ENCODE measurements around the gene FBLN2.

Gene FBLN2

DNA sequence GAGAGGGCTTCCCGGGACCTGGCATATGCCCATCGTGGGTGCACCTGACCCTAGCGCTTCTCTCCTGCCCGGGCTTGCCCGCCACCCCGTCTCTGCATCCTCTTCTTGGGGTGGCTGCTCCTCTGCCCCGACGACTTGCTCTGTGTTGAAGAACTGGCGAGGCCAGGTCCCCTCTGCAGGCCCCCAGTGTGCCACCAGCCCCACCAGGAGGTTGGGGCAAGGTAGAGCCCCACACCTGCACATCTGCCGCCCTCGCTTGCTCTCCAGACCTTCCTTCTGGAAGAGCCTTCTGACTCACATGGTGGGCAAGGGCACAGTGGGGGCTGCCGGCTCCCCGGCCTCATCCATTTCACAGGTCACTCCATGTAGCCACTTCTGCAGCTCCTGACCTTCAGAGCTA lies 84.3 kb downstream of the FBLN2 start:
- no peak overlapping the region for H2AFZ ChIP-seq (ENCODE audit: low read depth, low read length)
- H3K9me3 ChIP-seq (ENCODE audit: insufficient read depth, low read length, severe bottlenecking) = no peaks in the 10 kb centered on the region
- ATAC-seq (ENCODE audit: insufficient read depth, low read depth) (no peak), DNase-seq (no peak)
- no peaks in the 10 kb centered on the region for H4K20me1 ChIP-seq (ENCODE audit: insufficient read depth, low read length)
- no peaks in the 10 kb centered on the region for H3K27me3 ChIP-seq (ENCODE audit: insufficient read depth, low read length, poor library complexity)
- H3K79me2 ChIP-seq (ENCODE audit: insufficient read depth, low read length) = no peaks in the 10 kb centered on the region
- H3K36me3 ChIP-seq (ENCODE audit: insufficient read depth, low read length) = no peaks in the 10 kb centered on the region
- no peak overlapping the region for H3K4me2 ChIP-seq (ENCODE audit: insufficient read depth, low read length)
- H3K9ac ChIP-seq (ENCODE audit: low read depth, low read length) = no peak overlapping the region
- TF ChIP-seq EZH2 (IDR thresholded peaks at IDR 0.05; ENCODE audit: borderline replicate concordance, low read depth, low read length, severe bottlenecking) = no peak
- TF ChIP-seq, protein P1, sequence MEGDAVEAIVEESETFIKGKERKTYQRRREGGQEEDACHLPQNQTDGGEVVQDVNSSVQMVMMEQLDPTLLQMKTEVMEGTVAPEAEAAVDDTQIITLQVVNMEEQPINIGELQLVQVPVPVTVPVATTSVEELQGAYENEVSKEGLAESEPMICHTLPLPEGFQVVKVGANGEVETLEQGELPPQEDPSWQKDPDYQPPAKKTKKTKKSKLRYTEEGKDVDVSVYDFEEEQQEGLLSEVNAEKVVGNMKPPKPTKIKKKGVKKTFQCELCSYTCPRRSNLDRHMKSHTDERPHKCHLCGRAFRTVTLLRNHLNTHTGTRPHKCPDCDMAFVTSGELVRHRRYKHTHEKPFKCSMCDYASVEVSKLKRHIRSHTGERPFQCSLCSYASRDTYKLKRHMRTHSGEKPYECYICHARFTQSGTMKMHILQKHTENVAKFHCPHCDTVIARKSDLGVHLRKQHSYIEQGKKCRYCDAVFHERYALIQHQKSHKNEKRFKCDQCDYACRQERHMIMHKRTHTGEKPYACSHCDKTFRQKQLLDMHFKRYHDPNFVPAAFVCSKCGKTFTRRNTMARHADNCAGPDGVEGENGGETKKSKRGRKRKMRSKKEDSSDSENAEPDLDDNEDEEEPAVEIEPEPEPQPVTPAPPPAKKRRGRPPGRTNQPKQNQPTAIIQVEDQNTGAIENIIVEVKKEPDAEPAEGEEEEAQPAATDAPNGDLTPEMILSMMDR (IDR thresholded peaks at IDR 0.05; ENCODE audit: borderline replicate concordance, extremely low read depth, low read length, poor library complexity, severe bottlenecking) = no peak
- no peak overlapping the region for H3K27ac ChIP-seq (ENCODE audit: low read length)
- H3K4me3 ChIP-seq (ENCODE audit: low read depth in 1 of 2, low read length in 2 of 2) = no peak overlapping the region
- no peaks in the 10 kb centered on the region for H3K4me1 ChIP-seq (ENCODE audit: insufficient read depth, low read length)

DNA sequence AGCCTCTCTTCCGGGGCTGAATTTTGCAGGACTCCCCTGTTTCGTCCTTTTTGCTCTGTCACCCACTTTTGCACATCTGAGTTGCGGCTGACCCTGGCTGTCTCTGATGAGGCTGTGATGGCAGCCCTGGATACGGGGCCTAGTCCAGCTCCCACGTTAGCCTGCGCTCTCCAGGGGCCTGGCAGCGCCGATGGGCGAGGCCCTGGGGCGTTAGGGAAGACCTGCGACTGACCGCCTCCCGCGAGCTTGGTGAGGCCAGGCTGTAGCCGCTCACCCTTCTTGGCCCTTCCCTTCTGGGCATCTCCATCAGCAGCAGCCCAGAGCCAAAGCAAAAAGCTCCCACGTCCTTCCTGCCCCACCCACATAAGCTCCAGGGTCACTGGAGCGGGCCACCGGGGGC lies 85.2 kb downstream of the FBLN2 start:
- TF ChIP-seq EZH2 (IDR thresholded peaks at IDR 0.05; ENCODE audit: borderline replicate concordance, low read depth, low read length, severe bottlenecking) = no peak
- TF ChIP-seq, protein P1 (IDR thresholded peaks at IDR 0.05; ENCODE audit: borderline replicate concordance, extremely low read depth, low read length, poor library complexity, severe bottlenecking) = no peak
- no peak overlapping the region for H3K4me3 ChIP-seq (ENCODE audit: low read depth in 1 of 2, low read length in 2 of 2)
- no peaks in the 10 kb centered on the region for H4K20me1 ChIP-seq (ENCODE audit: insufficient read depth, low read length)
- no peak for ATAC-seq (ENCODE audit: insufficient read depth, low read depth)
- no peak overlapping the region for H3K9ac ChIP-seq (ENCODE audit: low read depth, low read length)
- no peaks in the 10 kb centered on the region for H3K9me3 ChIP-seq (ENCODE audit: insufficient read depth, low read length, severe bottlenecking)
- no peaks in the 10 kb centered on the region for H3K4me1 ChIP-seq (ENCODE audit: insufficient read depth, low read length)
- DNase-seq = no peak
- no peaks in the 10 kb centered on the region for H3K36me3 ChIP-seq (ENCODE audit: insufficient read depth, low read length)
- no peaks in the 10 kb centered on the region for H3K27me3 ChIP-seq (ENCODE audit: insufficient read depth, low read length, poor library complexity)
- H2AFZ ChIP-seq (ENCODE audit: low read depth, low read length) = no peak overlapping the region
- H3K4me2 ChIP-seq (ENCODE audit: insufficient read depth, low read length) = no peak overlapping the region
- H3K79me2 ChIP-seq (ENCODE audit: insufficient read depth, low read length) = no peaks in the 10 kb centered on the region
- H3K27ac ChIP-seq (ENCODE audit: low read length) = no peak overlapping the region

DNA sequence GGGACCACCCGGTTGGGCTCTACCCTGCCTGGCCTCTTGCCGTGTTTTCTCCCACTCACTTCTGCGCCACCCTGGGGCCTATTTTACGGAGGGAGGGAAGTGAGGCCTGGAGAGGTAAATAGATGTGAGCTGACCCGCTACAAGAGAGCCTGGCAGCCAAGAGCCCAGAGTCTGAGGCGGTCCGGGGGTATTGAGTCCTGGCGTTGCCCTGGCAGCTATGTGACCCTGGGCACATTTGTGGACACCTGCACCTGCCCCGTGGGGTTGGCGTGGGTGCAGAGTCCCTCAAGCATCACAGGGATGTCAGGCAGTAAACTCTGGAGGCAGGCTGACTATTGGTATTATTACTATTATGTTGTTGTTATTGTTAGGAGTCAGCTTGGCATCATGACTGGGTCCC lies 85.7 kb downstream of the FBLN2 start:
- Histone ChIP-seq H3K9ac (ENCODE audit: low read depth, low read length) (no peak overlapping the region), H3K36me3 (ENCODE audit: insufficient read depth, low read length) (no peaks in the 10 kb centered on the region), H3K9me3 (ENCODE audit: insufficient read depth, low read length, severe bottlenecking) (no peaks in the 10 kb centered on the region), H3K4me1 (ENCODE audit: insufficient read depth, low read length) (no peaks in the 10 kb centered on the region), H3K4me2 (ENCODE audit: insufficient read depth, low read length) (no peak overlapping the region), H2AFZ (ENCODE audit: low read depth, low read length) (no peak overlapping the region), H3K4me3 (ENCODE audit: low read depth in 1 of 2, low read length in 2 of 2) (no peak overlapping the region), H4K20me1 (ENCODE audit: insufficient read depth, low read length) (no peaks in the 10 kb centered on the region), H3K79me2 (ENCODE audit: insufficient read depth, low read length) (no peaks in the 10 kb centered on the region), H3K27ac (ENCODE audit: low read length) (no peak overlapping the region), H3K27me3 (ENCODE audit: insufficient read depth, low read length, poor library complexity) (no peaks in the 10 kb centered on the region)
- no peak for ATAC-seq (ENCODE audit: insufficient read depth, low read depth)
- DNase-seq = no peak
- TF ChIP-seq EZH2 (IDR thresholded peaks at IDR 0.05; ENCODE audit: borderline replicate concordance, low read depth, low read length, severe bottlenecking) = no peak
- TF ChIP-seq, protein P1 (IDR thresholded peaks at IDR 0.05; ENCODE audit: borderline replicate concordance, extremely low read depth, low read length, poor library complexity, severe bottlenecking) = no peak

DNA sequence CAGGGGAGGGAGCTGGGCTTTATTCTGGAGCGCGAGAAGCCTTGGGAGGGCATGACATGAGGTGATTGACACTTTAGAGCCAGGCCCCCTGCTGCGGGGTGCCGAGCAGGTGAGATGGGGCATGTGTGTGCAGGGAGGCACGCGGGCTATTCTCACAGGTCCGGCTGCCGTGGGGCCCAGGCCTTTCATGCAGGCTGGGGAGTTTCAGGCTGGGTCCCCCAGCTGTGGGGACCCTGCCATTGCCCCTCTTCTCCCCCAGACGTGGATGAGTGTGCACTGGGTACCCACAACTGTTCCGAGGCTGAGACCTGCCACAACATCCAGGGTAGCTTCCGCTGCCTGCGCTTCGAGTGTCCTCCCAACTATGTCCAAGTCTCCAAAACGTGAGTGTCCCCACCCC lies 87.3 kb downstream of the FBLN2 start:
- Histone ChIP-seq H3K4me1 (ENCODE audit: insufficient read depth, low read length) (no peaks in the 10 kb centered on the region), H4K20me1 (ENCODE audit: insufficient read depth, low read length) (no peaks in the 10 kb centered on the region), H3K9me3 (ENCODE audit: insufficient read depth, low read length, severe bottlenecking) (no peaks in the 10 kb centered on the region), H2AFZ (ENCODE audit: low read depth, low read length) (no peak overlapping the region), H3K36me3 (ENCODE audit: insufficient read depth, low read length) (no peaks in the 10 kb centered on the region), H3K9ac (ENCODE audit: low read depth, low read length) (no peak overlapping the region), H3K27me3 (ENCODE audit: insufficient read depth, low read length, poor library complexity) (no peaks in the 10 kb centered on the region), H3K4me3 (ENCODE audit: low read depth in 1 of 2, low read length in 2 of 2) (no peak overlapping the region), H3K27ac (ENCODE audit: low read length) (no peak overlapping the region), H3K79me2 (ENCODE audit: insufficient read depth, low read length) (no peaks in the 10 kb centered on the region), H3K4me2 (ENCODE audit: insufficient read depth, low read length) (no peak overlapping the region)
- TF ChIP-seq, protein P1 (IDR thresholded peaks at IDR 0.05; ENCODE audit: borderline replicate concordance, extremely low read depth, low read length, poor library complexity, severe bottlenecking) = no peak
- TF ChIP-seq EZH2 (IDR thresholded peaks at IDR 0.05; ENCODE audit: borderline replicate concordance, low read depth, low read length, severe bottlenecking) = no peak
- no peak for DNase-seq
- ATAC-seq (ENCODE audit: insufficient read depth, low read depth) = no peak
